ENCODE data around the gene C22orf15.

The C22orf15 gene

DNA sequence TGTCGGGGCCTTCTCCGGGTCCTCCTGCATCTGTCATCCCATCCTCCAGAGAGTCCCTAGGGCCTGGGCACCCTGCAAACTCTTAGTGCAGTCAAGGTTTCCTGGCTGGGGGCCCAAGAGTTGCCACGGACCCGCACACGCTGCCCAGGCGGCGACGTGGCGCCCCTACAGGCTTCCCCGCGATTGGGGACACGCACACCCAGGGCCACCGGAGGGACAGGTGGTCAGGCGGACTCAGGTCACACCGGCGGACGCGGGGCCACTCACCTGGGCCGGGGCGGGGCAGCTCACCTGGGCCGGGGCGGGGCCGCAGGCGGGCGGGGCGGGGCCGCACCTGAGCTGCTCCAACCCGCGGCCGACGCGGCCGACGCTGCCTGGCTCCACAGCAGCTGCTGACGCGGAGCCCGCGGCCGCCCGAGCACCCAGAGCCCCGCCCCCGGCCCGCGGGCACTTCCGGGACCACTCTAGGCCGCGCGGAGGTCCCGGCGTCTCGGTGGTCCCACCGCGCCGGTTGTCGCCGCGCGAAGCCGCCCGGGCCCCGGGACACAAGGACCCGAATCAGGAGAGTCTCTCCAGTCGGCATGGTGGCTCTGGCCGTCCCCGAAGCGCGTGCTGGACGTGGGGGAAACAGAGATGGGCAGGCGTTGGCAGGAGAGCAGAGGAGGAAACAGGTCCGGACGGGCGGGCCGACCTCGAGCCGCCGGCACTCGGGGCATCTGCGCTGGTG is 11.9 kb upstream of the C22orf15 start, which contains the start of gene ZNF70:
Gene ZNF70, minus strand, starts transcription at position 399 of the 727 bp plus-strand sequence. CDS start 5,972 bp downstream, outside the sequence.
- DNase-seq: peak; percentile 86

DNA sequence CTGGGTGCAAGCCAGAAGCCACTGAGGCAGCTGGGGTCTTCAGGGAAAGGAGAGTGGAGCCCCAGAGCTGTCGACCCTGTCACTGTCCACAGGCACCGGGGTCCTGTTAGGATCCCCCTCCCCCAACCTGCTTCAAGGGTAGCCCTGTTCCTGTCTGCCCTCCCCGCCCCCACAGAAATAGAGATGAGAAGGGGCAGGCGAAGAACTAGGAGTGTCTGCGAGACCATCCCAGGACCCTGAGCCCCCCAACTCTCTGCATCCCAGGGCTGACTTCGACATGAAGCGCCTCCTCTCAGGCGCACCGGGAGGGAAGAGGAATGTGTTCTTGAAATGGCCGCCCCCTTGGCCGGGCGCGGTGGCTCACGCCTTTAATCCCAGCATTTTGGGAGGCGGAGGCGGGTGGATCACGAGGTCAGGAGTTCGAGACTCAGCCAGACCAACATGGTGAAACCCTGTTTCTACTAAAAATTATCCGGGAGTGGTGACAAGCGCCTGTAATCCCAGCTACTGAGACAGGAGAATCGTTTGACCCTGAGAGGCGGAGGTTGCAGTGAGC is 11.3 kb upstream of the C22orf15 start:
- DNase-seq: no peak

DNA sequence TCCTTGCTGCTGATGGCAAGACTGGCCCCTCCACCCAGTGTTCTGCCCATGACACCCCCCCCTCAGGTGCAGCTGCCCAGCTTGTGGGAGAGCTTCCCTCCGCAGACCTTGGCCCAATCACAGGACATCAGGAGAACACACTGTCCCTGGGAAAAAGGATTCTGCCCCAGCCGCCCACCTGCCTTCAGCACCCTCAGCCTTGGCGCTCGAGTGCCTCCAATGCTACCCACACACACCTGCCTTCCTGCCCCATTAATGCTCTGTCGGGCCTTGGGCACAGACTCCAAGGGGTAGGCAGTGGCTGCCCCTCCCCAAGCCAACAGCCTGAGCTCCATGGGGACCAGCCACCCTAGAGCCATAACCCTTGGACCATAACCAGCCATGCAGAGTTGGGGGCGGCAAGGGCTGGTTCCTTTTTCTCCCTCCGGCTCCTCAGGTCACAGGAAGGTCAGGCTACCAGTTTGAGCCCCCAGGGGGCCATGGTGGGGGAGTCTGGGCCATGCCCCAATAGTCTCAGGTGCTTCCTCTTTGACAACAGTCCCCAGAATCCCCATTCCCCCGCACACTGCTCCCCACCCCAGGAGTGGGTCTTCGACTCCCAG is 10.6 kb upstream of the C22orf15 start:
- DNase-seq: no peak

DNA sequence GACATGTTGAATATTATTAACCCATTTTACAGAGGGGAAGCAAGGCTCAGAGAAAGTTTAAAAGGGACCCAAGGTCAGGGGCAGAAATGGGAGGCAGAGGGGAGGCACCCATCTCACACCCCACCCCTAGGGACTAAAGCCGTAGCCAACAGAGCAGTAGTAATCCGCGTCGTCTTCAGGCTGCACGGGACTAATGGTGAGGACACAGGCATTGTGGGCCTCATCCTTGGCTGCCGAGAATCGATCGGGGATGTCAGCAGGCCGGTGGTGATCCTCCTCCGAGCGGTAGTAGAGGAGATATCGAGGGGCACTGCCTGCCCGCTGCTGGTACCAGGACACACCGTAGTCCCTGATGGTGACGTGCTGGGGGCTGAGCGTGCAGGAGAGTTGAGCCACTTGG is 10.0 kb upstream of the C22orf15 start:
- DNase-seq: no peak

DNA sequence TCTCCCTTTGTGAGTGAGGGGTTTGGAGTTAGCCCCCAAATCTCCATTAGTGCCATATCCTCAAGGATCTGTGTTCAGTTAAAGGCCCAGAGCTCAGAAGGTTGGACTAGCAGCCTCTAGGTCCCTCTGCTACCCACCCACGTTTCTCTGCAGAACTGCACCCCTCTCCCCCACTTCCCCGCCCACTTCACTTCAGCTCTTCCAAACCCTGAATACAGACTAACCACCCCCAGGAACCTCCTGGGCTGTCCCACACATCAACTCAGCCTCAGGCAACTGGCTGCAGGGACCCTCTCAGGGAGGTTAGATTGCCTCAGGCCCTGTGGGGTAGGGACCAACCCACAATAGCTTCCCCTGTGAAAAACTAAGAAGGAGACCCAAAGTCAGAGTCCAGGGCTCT is 9.4 kb upstream of the C22orf15 start:
- no peak for DNase-seq

DNA sequence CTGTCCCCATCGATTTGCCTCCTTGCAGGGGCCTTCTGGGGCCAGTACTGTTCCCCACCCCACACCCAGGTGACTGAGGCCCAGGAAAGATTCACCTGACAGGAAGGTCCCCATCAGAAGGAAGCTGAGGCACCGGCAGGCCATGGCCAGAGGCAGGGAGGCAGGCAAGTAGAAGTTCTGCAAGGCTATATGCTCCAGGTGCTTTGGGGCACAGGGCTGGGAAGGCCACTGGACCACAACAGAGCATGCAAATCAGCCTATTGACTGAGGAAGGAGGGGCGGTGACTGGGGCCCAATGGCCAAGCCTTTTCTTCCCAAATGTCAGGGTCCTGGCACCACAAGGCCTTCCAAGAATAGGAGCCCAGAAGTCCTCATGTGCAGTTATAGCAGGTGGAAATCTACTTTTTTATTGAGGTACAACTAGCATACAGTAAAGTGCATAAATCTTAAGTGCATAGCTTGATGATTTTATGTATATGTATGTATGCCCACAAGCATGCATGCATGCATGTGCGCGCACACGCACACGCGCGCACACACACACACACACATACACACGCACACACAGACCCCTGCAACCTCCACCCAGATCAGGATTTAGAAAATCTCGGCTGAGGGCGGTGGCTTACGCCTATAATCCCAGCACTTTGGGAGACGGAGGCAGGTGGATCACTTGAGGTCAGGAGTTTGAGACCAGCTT is 8.4 kb upstream of the C22orf15 start, which contains the start of gene VPREB3:
Gene VPREB3, minus strand, starts transcription at position 206 of the 700 bp plus-strand sequence. Its CDS starts 62 bp downstream, at position 144.
- DNase-seq: no peak

DNA sequence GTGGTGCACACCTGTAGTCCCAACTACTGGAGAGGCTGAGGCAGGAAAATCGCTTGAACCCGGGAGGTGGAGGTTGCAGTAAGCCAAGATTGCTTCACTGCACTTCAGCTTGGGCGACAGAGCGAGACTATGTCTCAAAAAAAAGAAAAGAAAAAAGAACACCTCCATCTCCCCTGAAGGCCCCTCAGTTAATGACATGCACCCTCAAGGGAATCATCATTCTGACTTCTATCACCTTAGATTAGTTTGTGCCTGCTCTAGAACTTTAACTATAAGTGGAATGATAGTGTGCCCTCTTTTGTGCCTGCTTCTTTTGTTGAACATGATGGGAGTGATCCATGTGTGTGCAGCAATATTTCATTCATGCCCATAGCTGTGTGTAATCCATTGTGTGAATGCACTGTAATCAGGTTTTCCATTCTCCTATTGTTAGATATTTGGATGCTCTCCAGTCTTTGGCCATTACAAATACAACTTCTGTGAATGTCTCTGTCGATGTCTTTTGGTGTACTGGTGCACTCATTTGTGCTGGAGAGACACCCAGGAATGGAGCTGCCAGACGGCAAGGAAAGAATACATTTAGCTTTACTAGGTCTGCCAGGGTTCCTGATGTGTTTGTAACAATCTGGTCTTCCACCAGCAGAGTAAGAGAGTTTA is 7.7 kb upstream of the C22orf15 start:
- DNase-seq: no peak

DNA sequence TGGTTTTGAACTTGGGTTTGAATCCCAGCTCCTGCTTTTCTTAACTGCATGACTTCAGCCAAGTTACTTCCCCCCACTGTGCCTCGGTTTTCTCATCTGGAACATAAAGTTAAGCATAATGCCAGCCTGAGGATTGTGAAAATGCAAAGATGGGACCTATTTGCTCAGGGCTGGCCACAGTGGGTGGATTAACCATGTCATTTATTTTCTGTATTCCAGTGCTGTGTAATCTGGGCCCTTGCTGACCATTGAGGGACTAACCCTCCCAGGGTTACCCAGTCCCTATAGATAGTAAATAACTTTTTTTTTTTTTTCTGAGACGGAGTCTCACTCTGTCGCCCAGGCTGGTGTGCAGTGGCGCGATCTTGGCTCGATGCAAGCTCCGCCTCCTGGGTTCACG is 7.1 kb upstream of the C22orf15 start:
- DNase-seq: no peak

DNA sequence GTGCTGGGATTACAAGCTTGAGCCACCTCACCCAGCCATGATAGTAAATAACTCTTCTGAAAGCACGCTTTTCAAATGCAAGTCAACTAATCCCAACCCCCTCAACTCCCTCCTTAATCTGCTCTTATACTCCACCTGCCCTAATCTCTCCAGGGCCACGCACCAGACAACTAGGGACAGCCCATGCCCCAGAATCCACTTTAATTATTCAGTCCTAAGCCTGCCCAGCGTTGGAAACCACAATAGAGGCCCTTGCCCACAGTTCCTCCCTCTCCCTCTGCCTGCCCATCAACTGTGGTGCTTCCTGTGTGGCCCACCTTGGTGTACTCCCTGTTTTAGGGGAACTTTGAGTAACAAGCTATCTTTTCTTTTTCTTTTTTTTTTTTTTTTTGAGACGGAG is 5.9 kb upstream of the C22orf15 start:
- DNase-seq: no peak

DNA sequence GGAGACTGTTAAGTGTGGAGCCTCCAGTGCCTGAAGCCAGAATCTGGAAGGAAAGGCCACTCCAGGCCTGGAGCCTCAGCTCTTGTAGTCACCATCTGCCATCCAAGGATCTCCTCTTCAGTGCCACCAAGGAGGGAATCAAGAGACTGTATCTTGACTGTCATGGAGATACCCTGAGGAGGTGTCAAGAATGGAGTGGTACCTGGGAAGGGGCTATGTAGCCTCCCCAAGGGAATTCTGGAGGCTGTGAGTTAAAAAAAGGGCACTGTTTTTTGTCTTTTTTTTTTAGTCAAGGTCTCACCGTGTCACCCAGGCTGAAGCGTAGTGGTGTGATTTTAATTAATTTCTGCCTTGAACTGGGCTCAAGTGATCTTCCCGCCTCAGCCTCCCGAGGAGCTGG is 3.2 kb upstream of the C22orf15 start:
- no peak for DNase-seq

DNA sequence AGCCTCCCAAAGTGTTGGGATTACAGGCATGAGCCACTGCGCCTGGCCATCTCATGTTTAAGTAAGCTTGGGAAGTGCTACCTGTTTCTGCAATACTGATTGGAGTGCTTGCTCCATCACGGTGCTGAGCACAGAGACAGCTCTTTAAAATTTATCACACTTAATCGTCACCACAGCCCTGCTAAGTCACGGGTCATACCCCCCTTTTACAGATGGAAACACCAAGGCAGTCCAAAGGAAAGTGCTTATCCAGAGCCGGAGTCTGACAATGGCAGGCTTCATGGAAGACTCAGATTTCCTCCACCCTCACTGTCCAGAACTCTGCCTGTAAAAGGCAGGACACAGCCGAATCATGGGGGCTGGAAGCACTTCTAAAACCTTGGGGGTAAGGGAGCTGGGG is 2.7 kb upstream of the C22orf15 start:
- no peak for DNase-seq

DNA sequence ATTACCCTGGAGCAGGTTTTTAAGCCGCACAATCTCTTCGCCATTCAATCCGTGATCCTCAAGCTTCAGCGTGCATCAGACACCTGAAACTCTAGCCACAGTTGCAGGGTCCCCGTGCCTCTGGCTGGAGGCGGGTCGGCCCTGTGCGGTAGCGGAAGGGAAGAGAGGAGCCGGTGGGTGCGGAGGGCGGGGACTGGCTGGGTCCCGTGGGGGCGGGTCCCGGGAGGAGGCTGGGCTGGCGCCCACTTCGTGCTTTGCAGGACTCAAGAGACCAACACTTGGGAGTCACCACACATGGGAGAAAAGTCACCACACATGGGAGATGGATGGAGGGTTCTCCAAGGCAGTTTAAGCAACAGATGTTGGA is 772 bp downstream of the C22orf15 start:
- no peak for DNase-seq

DNA sequence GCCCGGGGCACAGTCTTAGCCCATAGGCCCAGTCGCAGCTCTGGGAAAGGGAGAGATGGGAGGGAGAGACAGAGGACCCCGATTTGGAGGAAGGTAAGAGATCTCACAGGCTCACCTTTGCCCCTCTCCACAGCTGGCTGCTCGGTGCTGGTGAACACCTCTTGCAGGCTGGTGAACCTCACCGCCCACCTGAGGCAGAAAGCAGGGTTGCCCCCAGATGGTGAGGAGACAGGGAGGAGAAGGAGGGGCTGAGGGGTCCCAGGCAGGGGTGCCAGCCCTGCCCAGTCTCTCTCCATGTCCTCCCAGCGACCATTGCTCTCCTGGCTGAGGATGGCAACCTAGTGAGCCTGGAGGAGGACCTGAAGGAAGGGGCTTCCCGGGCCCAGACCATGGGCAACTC is 1.2 kb downstream of the C22orf15 start:
- no peak for DNase-seq

DNA sequence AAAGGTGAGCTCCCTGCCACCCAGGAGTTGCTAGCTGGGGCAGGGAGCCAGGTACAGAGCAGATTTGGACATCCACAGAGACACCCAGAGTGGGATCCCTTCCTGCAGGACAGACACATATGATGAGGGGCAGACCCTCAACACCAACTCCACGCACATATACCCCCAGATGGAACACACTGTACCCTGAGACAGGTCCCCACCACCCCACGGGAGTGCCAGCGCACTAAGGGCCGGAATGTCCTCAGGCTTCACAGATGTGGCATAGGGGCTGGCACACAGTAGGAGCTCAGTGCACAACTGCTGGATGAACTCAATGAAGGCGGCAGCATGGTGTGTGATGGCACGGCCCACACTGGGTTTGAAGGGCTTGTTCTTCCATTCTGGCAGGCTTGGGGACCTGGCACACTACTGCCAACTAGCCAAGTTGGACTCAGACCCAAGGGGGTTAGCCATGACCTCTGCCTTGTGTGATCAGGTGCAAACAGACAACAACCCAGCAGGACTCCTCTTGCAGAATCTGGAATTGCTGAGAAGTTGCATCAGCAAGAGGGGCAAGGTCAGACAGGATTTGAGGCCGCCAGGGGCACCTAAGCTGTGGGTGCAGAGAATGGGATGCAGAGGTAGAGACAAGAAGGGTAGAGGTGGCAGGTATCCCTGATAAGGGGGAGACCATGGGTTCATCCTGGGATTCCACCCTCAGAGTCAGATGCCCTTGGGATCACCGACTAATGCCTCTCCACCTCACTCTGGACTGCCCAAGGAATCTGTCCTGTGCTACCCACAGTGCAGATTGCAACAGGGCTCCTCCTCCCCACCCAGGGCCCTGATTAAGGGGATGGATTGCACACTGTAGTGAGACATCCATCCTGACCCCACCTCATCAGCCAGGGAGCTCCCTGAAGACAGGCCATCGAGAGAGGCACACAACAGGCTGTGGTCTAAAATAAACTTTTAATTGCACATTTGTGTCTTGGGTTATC is 2.4 kb downstream of the C22orf15 start:
- no peak for DNase-seq

DNA sequence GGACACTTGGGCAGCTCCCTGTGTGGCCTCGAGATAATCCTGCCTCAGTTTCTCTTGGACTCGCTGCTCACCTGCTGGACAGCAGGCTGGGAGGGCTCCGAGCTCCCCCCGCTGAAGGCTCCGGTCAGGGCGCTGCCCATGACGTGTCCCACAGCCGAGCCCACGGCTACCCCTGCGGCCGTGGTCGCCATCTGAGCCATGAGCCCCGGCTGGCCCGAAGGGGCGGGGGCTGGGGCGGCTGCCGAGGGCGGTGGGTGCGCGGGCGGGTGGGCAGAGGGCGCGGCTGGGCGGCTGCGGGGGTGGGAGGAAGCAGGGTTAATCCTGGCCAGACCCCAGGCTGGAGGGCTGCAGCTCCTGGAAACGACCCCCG is 4.5 kb downstream of the C22orf15 start:
- no peak for DNase-seq

DNA sequence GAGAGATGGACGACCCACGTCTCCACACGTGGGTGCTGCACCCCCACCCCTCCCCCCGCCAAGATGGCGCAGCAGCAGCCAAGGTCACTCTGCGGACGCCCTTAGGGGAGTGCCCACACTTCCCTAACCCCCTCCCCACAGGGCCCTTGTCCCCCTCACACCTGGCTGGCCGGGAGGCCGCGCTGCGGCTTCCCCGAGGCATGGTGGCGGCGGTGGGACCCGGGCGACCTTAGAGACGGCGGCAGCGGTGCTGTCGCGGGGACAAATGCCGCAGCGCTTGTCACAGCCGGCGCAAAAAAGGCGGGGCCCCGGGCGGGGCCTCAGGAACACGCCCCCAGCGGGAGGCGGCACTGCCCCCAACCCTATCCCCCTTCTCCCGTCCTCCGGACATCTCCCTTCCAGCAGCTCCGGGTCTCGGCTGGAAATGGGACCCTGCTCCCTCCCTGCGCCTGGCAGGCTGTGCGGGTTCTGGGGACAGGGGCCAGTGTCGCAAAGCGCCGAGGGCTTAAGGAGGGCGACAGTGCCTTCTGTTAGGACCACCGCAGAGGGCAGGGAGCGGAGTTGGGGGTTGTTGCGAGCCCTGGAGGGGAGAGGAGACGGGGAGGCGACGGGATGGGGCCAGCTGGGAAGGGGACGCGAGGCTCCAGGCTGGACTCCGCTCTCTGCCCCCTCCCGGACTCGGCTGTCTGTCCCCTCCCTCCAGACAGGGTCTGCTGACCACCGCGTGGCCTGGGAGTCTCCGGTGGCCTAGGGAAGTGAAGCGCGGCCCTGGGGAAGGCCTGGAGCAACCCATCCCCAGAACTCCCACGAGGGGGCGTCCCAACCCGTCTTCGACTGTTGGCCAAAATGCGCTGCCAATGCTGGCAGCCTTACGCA is 5.1 kb downstream of the C22orf15 start, which contains the start of gene CHCHD10:
Gene CHCHD10, minus strand, starts transcription at position 300 of the 876 bp plus-strand sequence. Its CDS starts 98 bp downstream, at position 202.
- DNase-seq: peak; percentile 59

DNA sequence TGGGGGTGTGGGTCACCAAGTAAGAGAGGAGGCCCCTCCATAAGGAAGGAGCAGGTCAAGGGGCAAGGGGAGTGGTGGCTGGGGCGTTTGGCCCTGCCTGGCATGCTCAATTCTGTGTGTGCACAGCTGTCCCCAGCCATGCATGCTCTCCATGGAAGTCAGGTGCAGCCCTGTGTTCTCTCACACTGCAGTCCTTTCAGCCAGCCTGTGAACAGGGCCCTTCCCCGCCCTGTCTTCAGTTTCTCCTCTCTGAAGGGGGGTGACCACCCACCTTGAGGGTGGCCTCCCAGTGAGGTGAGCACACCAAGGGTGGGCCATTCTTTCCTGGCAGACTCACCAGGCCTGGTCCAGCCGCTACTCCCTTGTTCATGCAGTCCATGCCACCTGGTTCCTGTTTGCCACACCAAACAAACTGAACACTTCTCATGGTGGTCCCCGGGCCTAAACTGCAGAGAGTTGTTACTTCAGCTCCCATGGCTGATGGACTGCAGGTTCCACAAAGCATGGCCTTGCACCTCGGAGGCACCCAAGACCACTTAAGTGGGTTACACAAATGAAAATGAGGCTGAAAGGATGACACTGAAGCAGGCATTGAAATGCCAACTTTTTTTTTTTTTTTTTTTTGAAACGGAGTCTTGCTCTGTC is 6.7 kb downstream of the C22orf15 start:
- no peak for DNase-seq

DNA sequence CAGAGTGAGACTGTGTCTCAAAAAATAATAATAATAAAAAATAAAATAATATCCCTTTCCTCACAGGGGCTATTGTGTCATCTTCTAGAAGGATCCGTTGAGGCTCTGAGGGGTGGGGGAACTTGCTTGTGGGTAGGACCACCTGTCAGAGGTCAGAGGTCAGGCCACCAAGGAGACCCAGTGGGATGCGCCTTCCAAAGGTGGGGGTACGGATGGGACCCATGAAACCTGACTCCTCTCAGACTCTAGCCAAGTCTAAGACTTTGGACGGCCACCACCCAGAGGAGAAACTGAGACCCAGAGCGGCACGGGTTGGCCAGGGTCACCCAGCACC is 9.5 kb downstream of the C22orf15 start:
- no peak for DNase-seq

DNA sequence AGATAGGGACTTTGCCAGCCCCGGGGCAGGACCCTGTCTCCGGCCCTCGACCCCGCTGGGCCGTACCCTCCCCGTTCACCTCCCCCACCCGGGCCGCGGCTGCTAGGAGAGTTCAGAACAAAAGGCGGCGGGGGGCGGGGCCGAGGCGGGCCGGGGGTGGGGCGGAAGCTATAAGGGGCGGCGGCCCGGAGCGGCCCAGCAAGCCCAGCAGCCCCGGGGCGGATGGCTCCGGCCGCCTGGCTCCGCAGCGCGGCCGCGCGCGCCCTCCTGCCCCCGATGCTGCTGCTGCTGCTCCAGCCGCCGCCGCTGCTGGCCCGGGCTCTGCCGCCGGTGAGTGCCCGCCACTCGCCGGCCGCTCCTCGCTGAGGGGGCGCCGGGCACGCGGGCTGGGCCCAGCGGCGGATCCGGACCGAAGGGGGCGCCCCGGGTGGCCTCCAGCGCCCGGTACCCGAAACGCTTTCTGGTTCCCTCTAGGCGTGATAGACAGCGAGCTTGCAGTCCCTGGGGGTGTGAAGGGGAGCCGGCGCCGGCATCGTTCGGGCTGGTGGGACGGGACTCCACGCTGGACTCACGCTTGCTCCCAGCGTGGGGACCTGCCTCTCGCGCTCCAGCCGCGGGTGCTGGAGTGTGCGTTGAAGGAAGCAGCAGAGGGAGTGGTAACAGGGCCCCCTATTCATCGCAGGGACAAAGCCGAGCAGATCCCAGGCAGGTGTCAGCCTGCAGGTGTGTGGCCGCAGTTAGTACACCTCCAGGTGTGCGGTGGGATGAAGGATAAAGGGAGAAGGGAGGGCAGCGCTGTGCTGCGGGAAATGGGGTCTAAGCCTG is 10.1 kb downstream of the C22orf15 start, which contains the start of gene MMP11:
Gene MMP11, plus strand, starts transcription at position 201 of the 825 bp plus-strand sequence. Its CDS starts 22 bp downstream, at position 223.
- peak; percentile 44 for DNase-seq

Measured in NCI-H1436 (cell line).